Lung (tissue), 12 donors: ENCODE results near the gene TANC2. TPM values are rescaled to one million over a fixed set of nuclear protein-coding genes. Genes with fewer than 3 reads are reported as not detected.

Experiments used
- ATAC-seq: fragments of 200-7000 bp; cut with Tn5 transposase; one replicate; pipeline ENCODE4 v1.9.1; 2020; ENCODE audit warnings: moderate number of reproducible peaks; ENCODE audit not compliant: insufficient read depth, low FRiP score
- DNase-seq, 3 donors: peaks; one replicate each; pipeline ENCODE4 v3.0.0-alpha.2; 2013 to 2017
- H3K27ac ChIP-seq, 2 donors: one replicate each; pipeline ENCODE4 v1.5.1; 2013; ENCODE audit warnings: mild to moderate bottlenecking in 2 of 2, moderate library complexity in 2 of 2, control low read depth in 1 of 2, inconsistent platforms in 1 of 2, low read depth in 1 of 2, low read length in 1 of 2
- H3K27me3 ChIP-seq, 3 donors: one replicate each; pipeline ENCODE4 v1.5.1; 2013; ENCODE audit warnings: low read length in 2 of 3; ENCODE audit not compliant: control insufficient read depth in 3 of 3, insufficient read depth in 3 of 3
- H3K36me3 ChIP-seq, 4 donors: one replicate each; pipeline ENCODE4 v1.5.1; 2013; ENCODE audit warnings: low read length in 4 of 4, mild to moderate bottlenecking in 1 of 4, moderate library complexity in 1 of 4; ENCODE audit not compliant: control insufficient read depth in 4 of 4, insufficient read depth in 4 of 4
- H3K4me1 ChIP-seq, 5 donors: one replicate each; pipeline ENCODE4 v1.5.1; 2013; ENCODE audit warnings: low read length in 5 of 5, mild to moderate bottlenecking in 2 of 5, moderate library complexity in 1 of 5; ENCODE audit not compliant: control insufficient read depth in 5 of 5, insufficient read depth in 5 of 5
- H3K4me3 ChIP-seq: one replicate; pipeline ENCODE4 v1.5.1; 2013; ENCODE audit warnings: mild to moderate bottlenecking, control low read depth, moderate library complexity
- H3K9ac ChIP-seq, 2 donors: one replicate each; pipeline ENCODE4 v1.5.1; 2013; ENCODE audit warnings: low read length in 2 of 2, control low read depth in 1 of 2; ENCODE audit not compliant: insufficient read depth in 1 of 2
- H3K9me3 ChIP-seq, 4 donors: one replicate each; pipeline ENCODE4 v1.5.1; 2013; ENCODE audit warnings: low read length in 3 of 4, mild to moderate bottlenecking in 1 of 4, moderate library complexity in 1 of 4; ENCODE audit not compliant: control insufficient read depth in 4 of 4, insufficient read depth in 3 of 4
- WGBS, 2 donors: extraction: QIAGEN DNeasy Blood & Tissue Kit; methylation state at CpG; one replicate each; pipeline ENCODE4 v1.1.7; 2013; 5-methylcytosine and 5-hydroxymethylcytosine counted together
- polyA plus RNA-seq, 2 donors: library from polyadenylated mRNA; stranded (reverse); fragments of 200-250 nt; gene quantifications; one replicate each; pipeline ENCODE4 v1.2.1, GENCODE V29; 2013
- total RNA-seq, 2 donors: library from RNA; depleted of rRNA in 1 of 2; stranded (reverse); fragments of >200 nt in 1 of 2; gene quantifications; one replicate each; pipeline ENCODE4 v1.2.1, GENCODE V29; 2014 to 2021
- TF ChIP-seq, protein P1 (sequence below): IDR thresholded peaks from 2 replicates; pipeline ENCODE4 v1.5.1; 2012; ENCODE audit warnings: mild to moderate bottlenecking; ENCODE audit errors: control extremely low read depth, extremely low read depth
- donor health status: control.
- donor health status: control.
- donor health status: Bipolar disorder and iron deficiency.
- donor health status: healthy.
- donor health status: DM: yes; HTN: yes; CAD: no.

Gene TANC2
- total and polyA plus RNA-seq, 4 donors: 15.0 to 136 (median 52.4) TPM

DNA sequence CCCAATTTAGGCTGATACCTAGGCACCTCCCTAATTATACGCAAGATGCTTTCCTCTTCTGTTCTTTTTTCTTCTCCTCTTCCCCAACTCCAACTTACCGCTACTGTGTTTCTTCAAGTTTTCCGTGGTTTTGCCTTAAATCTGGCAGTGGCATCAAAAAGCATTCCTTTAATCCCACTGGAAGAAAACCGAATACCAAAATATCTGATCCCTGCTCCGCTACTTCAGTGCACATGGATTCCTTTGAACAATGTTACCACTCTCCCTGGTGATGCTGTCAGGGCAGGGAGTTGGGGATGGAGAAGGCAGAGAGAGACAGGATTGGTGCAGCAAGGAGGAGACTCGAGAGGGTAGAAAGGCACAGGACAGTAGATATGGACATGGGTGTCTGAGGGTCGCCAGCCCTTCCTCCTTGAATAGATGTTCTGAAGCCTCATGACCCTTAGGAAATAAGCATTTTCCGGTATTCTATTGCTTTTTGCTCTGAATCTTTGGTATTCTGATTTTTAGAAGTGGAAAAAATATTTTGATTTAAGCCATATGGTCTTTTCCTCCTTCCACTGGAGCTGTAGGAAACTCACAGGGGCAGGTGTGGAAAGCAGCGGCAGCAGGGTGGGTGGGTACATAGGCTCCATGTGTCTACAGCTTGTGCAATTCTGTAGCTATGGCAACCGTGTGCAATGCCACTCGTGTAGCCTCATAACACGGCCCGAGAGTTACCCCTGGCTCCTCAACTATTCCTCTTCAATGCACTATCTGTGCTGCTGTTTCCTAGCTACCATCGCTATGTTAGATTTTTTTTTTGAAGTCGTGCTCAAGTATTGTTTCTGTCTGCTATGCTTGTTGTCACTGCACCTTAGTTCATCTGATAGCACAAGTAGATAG lies 32.3 kb upstream of the TANC2 start:
- no peak for ATAC-seq
- peak; percentile 26 to 54 (median 42) for DNase-seq

DNA sequence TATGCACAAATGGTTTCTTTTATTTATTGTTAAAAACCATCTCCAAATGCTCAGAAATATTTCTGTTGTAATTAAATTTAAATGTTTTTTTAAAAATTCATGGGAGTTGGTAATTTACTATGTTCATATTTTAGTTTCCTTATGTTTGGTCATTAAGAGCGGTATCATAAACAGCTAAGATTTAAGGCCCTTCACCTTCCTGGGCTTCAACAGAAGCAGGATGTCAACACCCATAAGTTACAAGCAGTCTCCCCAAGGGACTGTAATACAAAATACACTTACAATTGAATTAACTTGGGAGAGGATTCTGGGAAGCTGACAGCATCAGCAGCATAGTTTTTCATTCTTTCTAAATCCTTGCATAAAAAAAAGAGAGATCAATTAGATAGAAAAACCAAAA lies 30.9 kb upstream of the TANC2 start:
- TF ChIP-seq, protein P1, sequence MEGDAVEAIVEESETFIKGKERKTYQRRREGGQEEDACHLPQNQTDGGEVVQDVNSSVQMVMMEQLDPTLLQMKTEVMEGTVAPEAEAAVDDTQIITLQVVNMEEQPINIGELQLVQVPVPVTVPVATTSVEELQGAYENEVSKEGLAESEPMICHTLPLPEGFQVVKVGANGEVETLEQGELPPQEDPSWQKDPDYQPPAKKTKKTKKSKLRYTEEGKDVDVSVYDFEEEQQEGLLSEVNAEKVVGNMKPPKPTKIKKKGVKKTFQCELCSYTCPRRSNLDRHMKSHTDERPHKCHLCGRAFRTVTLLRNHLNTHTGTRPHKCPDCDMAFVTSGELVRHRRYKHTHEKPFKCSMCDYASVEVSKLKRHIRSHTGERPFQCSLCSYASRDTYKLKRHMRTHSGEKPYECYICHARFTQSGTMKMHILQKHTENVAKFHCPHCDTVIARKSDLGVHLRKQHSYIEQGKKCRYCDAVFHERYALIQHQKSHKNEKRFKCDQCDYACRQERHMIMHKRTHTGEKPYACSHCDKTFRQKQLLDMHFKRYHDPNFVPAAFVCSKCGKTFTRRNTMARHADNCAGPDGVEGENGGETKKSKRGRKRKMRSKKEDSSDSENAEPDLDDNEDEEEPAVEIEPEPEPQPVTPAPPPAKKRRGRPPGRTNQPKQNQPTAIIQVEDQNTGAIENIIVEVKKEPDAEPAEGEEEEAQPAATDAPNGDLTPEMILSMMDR: no peak
- H3K9me3 ChIP-seq: peaks cover 0 to 2% (median 0%) of the 10 kb centered on the region in 4 donors
- no peak for DNase-seq
- H3K9ac ChIP-seq: no peak overlapping the region
- H3K27ac ChIP-seq: no peak overlapping the region
- no peak for ATAC-seq
- 91 to 93% methylated on average over 1 of the region's 1 CpG for WGBS, 2 donors
- no peaks in the 10 kb centered on the region for H3K27me3 ChIP-seq
- no peak overlapping the region for H3K4me3 ChIP-seq
- peaks cover 0 to 4% (median 0%) of the 10 kb centered on the region in 5 donors for H3K4me1 ChIP-seq
- no peaks in the 10 kb centered on the region for H3K36me3 ChIP-seq

More for the DNA sequence above, 32.3 kb upstream of the TANC2 start:
- Histone ChIP-seq H3K27ac (no peak overlapping the region), H3K36me3 (no peaks in the 10 kb centered on the region), H3K9ac (no peak overlapping the region), H3K9me3 (peaks cover 0 to 2% (median 0%) of the 10 kb centered on the region in 4 donors), H3K4me3 (no peak overlapping the region), H3K27me3 (no peaks in the 10 kb centered on the region), H3K4me1 (peaks cover 0 to 4% (median 0%) of the 10 kb centered on the region in 5 donors)
- 63 to 64% methylated on average over 15 of the region's 15 CpGs for WGBS, 2 donors
- TF ChIP-seq, protein P1: no peak

DNA sequence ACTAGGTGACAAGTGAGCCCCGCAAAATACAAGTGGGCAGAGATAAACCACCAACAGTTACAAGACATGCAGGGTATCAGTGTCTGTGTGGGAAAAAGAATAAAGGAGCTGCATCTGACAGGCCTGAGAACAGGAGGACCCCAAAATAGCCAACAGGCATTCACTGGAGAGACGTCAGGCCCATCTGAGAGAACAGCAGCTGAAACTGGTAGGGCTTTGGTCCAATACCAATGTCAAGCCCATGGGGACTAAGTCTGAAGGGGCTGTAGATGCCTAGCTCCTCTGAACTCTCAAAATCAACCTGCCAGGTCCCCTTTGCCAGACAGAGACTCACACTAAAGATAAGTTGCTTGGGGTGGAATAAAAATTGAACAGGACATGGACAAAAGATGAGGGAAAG lies 30.5 kb upstream of the TANC2 start:
- Histone ChIP-seq H3K9ac (no peak overlapping the region), H3K4me3 (no peak overlapping the region), H3K4me1 (peaks cover 0 to 4% (median 0%) of the 10 kb centered on the region in 5 donors), H3K27ac (no peak overlapping the region), H3K36me3 (no peaks in the 10 kb centered on the region), H3K27me3 (no peaks in the 10 kb centered on the region), H3K9me3 (peaks cover 0 to 2% (median 0%) of the 10 kb centered on the region in 4 donors)
- DNase-seq (no peak), ATAC-seq (no peak)
- 84 to 91% methylated on average over 2 of the region's 2 CpGs for WGBS, 2 donors
- TF ChIP-seq, protein P1: no peak
